Trophoblast cell (in vitro differentiated cells and primary cell): ENCODE measurements around the gene MAT2A.

ENCODE experiments used
- DNase-seq, 2 donors: peaks; one replicate each; pipeline ENCODE4 v3.0.0-alpha.2; 2016
- H2AFZ ChIP-seq: 2 replicates; pipeline ENCODE4 v1.6.1; 2013; ENCODE audit warnings: low read length, moderate library complexity, mild to moderate bottlenecking; ENCODE audit not compliant: insufficient read depth, poor library complexity
- H2AK5ac ChIP-seq: 2 replicates; pipeline ENCODE4 v1.6.1; 2013; ENCODE audit warnings: mild to moderate bottlenecking, low read length
- H2BK120ac ChIP-seq: 2 replicates; pipeline ENCODE4 v1.6.1; 2013; ENCODE audit warnings: low read length, mild to moderate bottlenecking, moderate library complexity; ENCODE audit not compliant: insufficient read depth, poor library complexity
- H2BK12ac ChIP-seq: 2 replicates; pipeline ENCODE4 v1.6.1; 2013; ENCODE audit warnings: mild to moderate bottlenecking, low read length, moderate library complexity
- H2BK5ac ChIP-seq: 2 replicates; pipeline ENCODE4 v1.6.1; 2013; ENCODE audit warnings: low read length, low read depth, moderate library complexity, mild to moderate bottlenecking; ENCODE audit not compliant: poor library complexity
- H3K14ac ChIP-seq: 2 replicates; pipeline ENCODE4 v1.6.1; 2013; ENCODE audit warnings: mild to moderate bottlenecking, low read length
- H3K18ac ChIP-seq: 2 replicates; pipeline ENCODE4 v1.6.1; 2013; ENCODE audit warnings: mild to moderate bottlenecking, low read length
- H3K23ac ChIP-seq: 2 replicates; pipeline ENCODE4 v1.6.1; 2013; ENCODE audit warnings: low read length
- H3K27ac ChIP-seq: 2 replicates; pipeline ENCODE4 v1.5.1; 2013; ENCODE audit warnings: low read depth, mild to moderate bottlenecking, inconsistent platforms, low read length, moderate library complexity
- H3K27me3 ChIP-seq: 2 replicates; pipeline ENCODE4 v1.6.1; 2013; ENCODE audit warnings: inconsistent platforms, mild to moderate bottlenecking, low read length, moderate library complexity; ENCODE audit not compliant: insufficient read depth
- H3K36me3 ChIP-seq, 2 experiments: 1 replicate in 1 of 2; 2 replicates in 1 of 2; pipeline ENCODE4 v1.6.1; 2013; ENCODE audit warnings: low read length in 2 of 2, mild to moderate bottlenecking in 2 of 2, moderate library complexity in 1 of 2; ENCODE audit not compliant: insufficient read depth in 2 of 2, control insufficient read depth in 1 of 2
- H3K4ac ChIP-seq: 2 replicates; pipeline ENCODE4 v1.6.1; 2013; ENCODE audit warnings: low read depth, mild to moderate bottlenecking, low read length, moderate library complexity
- H3K4me1 ChIP-seq, 2 experiments: 1 replicate in 1 of 2; 2 replicates in 1 of 2; pipeline ENCODE4 v1.6.1; 2013; ENCODE audit warnings: low read length in 2 of 2, mild to moderate bottlenecking in 2 of 2, moderate library complexity in 1 of 2; ENCODE audit not compliant: insufficient read depth in 2 of 2, control insufficient read depth in 1 of 2
- H3K4me2 ChIP-seq: 2 replicates; pipeline ENCODE4 v1.6.1; 2013; ENCODE audit warnings: inconsistent platforms, mild to moderate bottlenecking, low read length, moderate library complexity
- H3K4me3 ChIP-seq: 2 replicates; pipeline ENCODE4 v1.5.1; 2013; ENCODE audit warnings: mild to moderate bottlenecking, low read depth, low read length, inconsistent platforms
- H3K79me1 ChIP-seq: one replicate; pipeline ENCODE4 v1.6.1; 2013; ENCODE audit warnings: low read length
- H3K79me2 ChIP-seq: 2 replicates; pipeline ENCODE4 v1.6.1; 2013; ENCODE audit warnings: low read length, mild to moderate bottlenecking; ENCODE audit not compliant: control insufficient read depth, insufficient read depth, poor library complexity
- H3K9ac ChIP-seq: 2 replicates; pipeline ENCODE4 v1.6.1; 2013; ENCODE audit warnings: mild to moderate bottlenecking, low read length
- H3K9me3 ChIP-seq: 2 replicates; pipeline ENCODE4 v1.6.1; 2013; ENCODE audit warnings: low read depth, mild to moderate bottlenecking, control low read depth, inconsistent platforms, low read length; ENCODE audit not compliant: insufficient read depth
- H4K12ac ChIP-seq: 2 replicates; pipeline ENCODE4 v1.6.1; 2013; ENCODE audit warnings: low read depth, mild to moderate bottlenecking, low read length, moderate library complexity
- H4K8ac ChIP-seq: 2 replicates; pipeline ENCODE4 v1.6.1; 2013; ENCODE audit warnings: low read depth, mild to moderate bottlenecking, low read length, moderate library complexity
- H4K91ac ChIP-seq: one replicate; pipeline ENCODE4 v1.6.1; 2013; ENCODE audit warnings: low read depth, mild to moderate bottlenecking, low read length, moderate library complexity
- WGBS: extraction: QIAGEN DNeasy Blood & Tissue Kit; methylation state at CpG from one replicate; pipeline ENCODE4 v1.1.7; 2013; ENCODE audit warnings: missing lambda C conversion rate; ENCODE audit not compliant: insufficient read length, insufficient coverage; ENCODE audit errors: extremely low coverage; 5-methylcytosine and 5-hydroxymethylcytosine counted together

The MAT2A gene

DNA sequence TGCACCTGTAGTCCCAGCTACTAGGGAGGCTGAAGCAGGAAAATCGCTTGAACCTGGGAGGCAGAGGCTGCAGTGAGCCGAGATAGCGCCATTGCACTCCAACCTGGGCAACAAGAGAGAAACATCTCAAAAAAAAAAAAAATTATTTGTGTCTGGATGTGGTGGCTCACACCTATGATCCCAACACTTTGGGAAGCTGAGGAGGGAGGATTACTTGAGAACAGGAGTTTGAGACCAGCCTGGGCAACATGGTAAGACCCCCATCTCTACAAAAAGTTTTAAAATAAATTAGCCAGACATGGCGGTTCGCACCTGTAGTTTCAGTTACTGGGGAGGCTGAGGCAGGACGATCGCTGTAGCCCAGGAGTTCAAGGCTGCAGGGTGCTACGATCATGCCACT is 36.8 kb downstream of the MAT2A start:
- no CpG with 5 or more reads among the region's 8 CpGs for WGBS
- peaks cover 4% of the 10 kb centered on the region for H3K79me1 ChIP-seq

GRCh38 chr2:85577063-85577385 is 38.1 kb downstream of the MAT2A start:
- no peak overlapping the region for H2AK5ac ChIP-seq
- no peak overlapping the region for H3K18ac ChIP-seq
- peak overlapping the region; percentile 57 for H4K91ac ChIP-seq
- H4K12ac ChIP-seq = no peak overlapping the region
- no peaks in the 10 kb centered on the region for H3K9me3 ChIP-seq
- no peak overlapping the region for H2BK12ac ChIP-seq
- peak overlapping the region; percentile 21 for H3K4ac ChIP-seq
- peaks cover 4% of the 10 kb centered on the region for H3K79me1 ChIP-seq
- H3K9ac ChIP-seq = no peak overlapping the region
- no peak overlapping the region for H3K14ac ChIP-seq
- H3K4me2 ChIP-seq = peak overlapping the region; percentile 82
- H2BK5ac ChIP-seq = no peak overlapping the region
- DNase-seq = no peak
- no CpG with 5 or more reads among the region's 3 CpGs for WGBS
- peaks cover 6% of the 10 kb centered on the region for H3K79me2 ChIP-seq
- peak overlapping the region; percentile 25 for H2AFZ ChIP-seq
- H3K27me3 ChIP-seq = no peaks in the 10 kb centered on the region
- H3K36me3 ChIP-seq = peaks cover 3 to 8% of the 10 kb centered on the region in 2 experiments
- no peak overlapping the region for H3K27ac ChIP-seq
- H3K4me3 ChIP-seq = no peak overlapping the region
- H4K8ac ChIP-seq = peak overlapping the region; percentile 58
- no peak overlapping the region for H2BK120ac ChIP-seq
- no peak overlapping the region for H3K23ac ChIP-seq
- peaks cover 24 to 25% of the 10 kb centered on the region in 2 experiments for H3K4me1 ChIP-seq

More for the DNA sequence above, 36.8 kb downstream of the MAT2A start:
- Histone ChIP-seq H3K4ac (no peak overlapping the region), H3K14ac (no peak overlapping the region), H2BK5ac (no peak overlapping the region), H2AK5ac (no peak overlapping the region), H3K79me2 (peaks cover 6% of the 10 kb centered on the region), H3K4me1 (peaks cover 24 to 25% of the 10 kb centered on the region in 2 experiments), H3K36me3 (peaks cover 0 to 3% of the 10 kb centered on the region in 2 experiments), H4K91ac (no peak overlapping the region), H4K12ac (no peak overlapping the region), H3K27ac (no peak overlapping the region), H3K18ac (no peak overlapping the region), H3K4me3 (no peak overlapping the region), H3K23ac (no peak overlapping the region), H4K8ac (no peak overlapping the region), H3K27me3 (no peaks in the 10 kb centered on the region), H3K9me3 (no peaks in the 10 kb centered on the region), H2BK120ac (no peak overlapping the region), H3K9ac (no peak overlapping the region), H2AFZ (no peak overlapping the region), H2BK12ac (no peak overlapping the region), H3K4me2 (no peak overlapping the region)
- no peak for DNase-seq

DNA sequence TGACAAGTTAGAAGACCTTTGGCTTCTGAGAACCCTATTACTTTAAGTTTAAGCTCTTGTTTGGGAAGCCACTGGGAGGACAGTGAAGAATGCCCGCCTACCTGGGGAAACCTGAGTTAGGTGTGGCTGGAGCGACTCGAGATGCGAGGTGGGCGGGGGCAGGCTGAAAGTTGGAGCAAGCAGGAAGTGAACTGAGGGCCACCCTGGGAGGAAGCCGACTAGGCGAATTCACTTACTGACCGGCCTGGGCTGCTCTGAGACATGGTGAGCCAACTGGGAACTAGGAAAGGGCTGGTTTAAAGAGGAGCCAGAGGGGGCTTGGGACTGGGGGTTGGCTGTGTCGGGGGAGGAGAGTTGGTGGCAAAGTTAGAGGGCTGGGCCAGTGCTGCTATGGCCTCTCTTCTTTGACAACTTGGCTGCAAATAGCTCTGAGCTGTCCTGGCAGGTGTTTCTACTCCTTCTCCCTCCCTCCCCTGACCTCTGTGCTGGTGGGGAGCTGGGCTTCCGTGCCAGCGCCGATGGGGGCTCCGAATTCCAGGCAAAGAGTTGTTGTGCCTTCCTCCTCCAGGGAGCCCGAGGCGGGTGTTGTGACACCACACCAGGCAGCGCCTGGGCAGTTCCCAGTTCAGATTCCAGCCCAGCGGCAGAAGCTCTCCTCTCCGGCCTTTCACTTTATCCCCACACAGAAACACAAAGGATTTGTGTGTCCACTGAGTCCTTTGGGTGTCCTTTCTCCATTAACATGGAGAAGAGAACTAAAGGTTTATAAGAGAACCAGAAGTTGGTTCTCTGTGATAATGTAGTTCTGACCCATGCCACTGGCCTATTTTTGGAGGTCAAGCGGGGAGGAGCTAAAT is 38.6 kb downstream of the MAT2A start, which contains the start of gene VAMP8:
Gene VAMP8 (plus strand): TSS at position 201 of the 857 bp plus-strand sequence. CDS start 61 bp downstream, at position 262.
- H3K4me1 ChIP-seq = peaks cover 24 to 25% of the 10 kb centered on the region in 2 experiments
- peak within 1 kb of the TSS; percentile 60 for H3K9ac ChIP-seq
- H3K14ac ChIP-seq = peak within 1 kb of the TSS; percentile 92
- H3K79me2 ChIP-seq = peaks cover 6% of the 10 kb centered on the region
- peak within 1 kb of the TSS; percentile 73 for H2BK120ac ChIP-seq
- H4K12ac ChIP-seq = peak within 1 kb of the TSS; percentile 71
- peak within 1 kb of the TSS; percentile 83 for H2BK5ac ChIP-seq
- peak within 1 kb of the TSS; percentile 82 for H3K4me2 ChIP-seq
- no CpG with 5 or more reads among the region's 19 CpGs for WGBS
- peak within 1 kb of the TSS; percentile 69 for H2AK5ac ChIP-seq
- peak within 1 kb of the TSS; percentile 92 for H4K91ac ChIP-seq
- no peak within 1 kb of the TSS for H3K23ac ChIP-seq
- H3K9me3 ChIP-seq = no peaks in the 10 kb centered on the region
- H3K36me3 ChIP-seq = peaks cover 7 to 10% of the 10 kb centered on the region in 2 experiments
- H3K4me3 ChIP-seq = peak within 1 kb of the TSS; percentile 69
- peak; percentile 89 to 91 for DNase-seq
- H2AFZ ChIP-seq = peak within 1 kb of the TSS; percentile 67
- peaks cover 4% of the 10 kb centered on the region for H3K79me1 ChIP-seq
- H3K27ac ChIP-seq = peak within 1 kb of the TSS; percentile 68
- peak within 1 kb of the TSS; percentile 43 for H3K4ac ChIP-seq
- peak within 1 kb of the TSS; percentile 66 for H2BK12ac ChIP-seq
- H4K8ac ChIP-seq = peak within 1 kb of the TSS; percentile 93
- no peaks in the 10 kb centered on the region for H3K27me3 ChIP-seq
- peak within 1 kb of the TSS; percentile 74 for H3K18ac ChIP-seq

GRCh38 chr2:85578243-85579180 is 39.5 kb downstream of the MAT2A start:
- Histone ChIP-seq H3K9me3 (no peaks in the 10 kb centered on the region), H3K14ac (peak overlapping the region; percentile 57), H3K4me2 (peak overlapping the region; percentile 82), H4K91ac (peak overlapping the region; percentile 25), H2AK5ac (no peak overlapping the region), H3K9ac (peak overlapping the region; percentile 60), H3K18ac (peak overlapping the region; percentile 12), H3K23ac (no peak overlapping the region), H2BK120ac (no peak overlapping the region), H3K4ac (peak overlapping the region; percentile 29), H3K79me1 (peaks cover 4% of the 10 kb centered on the region), H3K79me2 (peaks cover 6% of the 10 kb centered on the region), H2BK12ac (peak overlapping the region; percentile 16), H3K4me1 (peaks cover 24 to 25% of the 10 kb centered on the region in 2 experiments), H3K4me3 (no peak overlapping the region), H4K8ac (no peak overlapping the region), H3K27me3 (no peaks in the 10 kb centered on the region), H2BK5ac (peak overlapping the region; percentile 14), H3K36me3 (peaks cover 8 to 10% of the 10 kb centered on the region in 2 experiments), H3K27ac (peak overlapping the region; percentile 68), H4K12ac (no peak overlapping the region), H2AFZ (peak overlapping the region; percentile 17)
- DNase-seq = peak; percentile 51 to 57
- WGBS = no CpG with 5 or more reads among the region's 19 CpGs
